Fibroblast of lung (primary cell): ENCODE measurements around the gene GALNT18.

Experiments used
- EZH2 ChIP-seq: IDR thresholded peaks from 2 replicates; pipeline ENCODE4 v1.5.1; 2012; ENCODE audit warnings: low read length, control low read depth, mild to moderate bottlenecking; ENCODE audit errors: missing control alignments
- TF ChIP-seq, protein P1 (sequence below), 2 donors: IDR thresholded peaks in 1 of 2; conservative IDR thresholded peaks in 1 of 2; 1 replicate in 1 of 2; 2 replicates in 1 of 2; pipeline ENCODE4 v1.5.1; 2011 to 2012; ENCODE audit warnings: low read length in 2 of 2, control low read depth in 1 of 2, inconsistent platforms in 1 of 2, low read depth in 1 of 2, mild to moderate bottlenecking in 1 of 2

- TF ChIP-seq, protein P1, sequence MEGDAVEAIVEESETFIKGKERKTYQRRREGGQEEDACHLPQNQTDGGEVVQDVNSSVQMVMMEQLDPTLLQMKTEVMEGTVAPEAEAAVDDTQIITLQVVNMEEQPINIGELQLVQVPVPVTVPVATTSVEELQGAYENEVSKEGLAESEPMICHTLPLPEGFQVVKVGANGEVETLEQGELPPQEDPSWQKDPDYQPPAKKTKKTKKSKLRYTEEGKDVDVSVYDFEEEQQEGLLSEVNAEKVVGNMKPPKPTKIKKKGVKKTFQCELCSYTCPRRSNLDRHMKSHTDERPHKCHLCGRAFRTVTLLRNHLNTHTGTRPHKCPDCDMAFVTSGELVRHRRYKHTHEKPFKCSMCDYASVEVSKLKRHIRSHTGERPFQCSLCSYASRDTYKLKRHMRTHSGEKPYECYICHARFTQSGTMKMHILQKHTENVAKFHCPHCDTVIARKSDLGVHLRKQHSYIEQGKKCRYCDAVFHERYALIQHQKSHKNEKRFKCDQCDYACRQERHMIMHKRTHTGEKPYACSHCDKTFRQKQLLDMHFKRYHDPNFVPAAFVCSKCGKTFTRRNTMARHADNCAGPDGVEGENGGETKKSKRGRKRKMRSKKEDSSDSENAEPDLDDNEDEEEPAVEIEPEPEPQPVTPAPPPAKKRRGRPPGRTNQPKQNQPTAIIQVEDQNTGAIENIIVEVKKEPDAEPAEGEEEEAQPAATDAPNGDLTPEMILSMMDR (conservative IDR thresholded peaks at IDR 0.05 in 1 of 2, IDR thresholded peaks at IDR 0.05 in 1 of 2; ENCODE audit: low read depth in 1 of 2, low read length in 2 of 2): no peak
- TF ChIP-seq EZH2: no peak
These were observed 150.6 kb downstream of the GALNT18 start for GRCh38 chr11:11471201-11471600.
